ENCODE measurements around the gene GSE1. TPM values are rescaled to one million over a fixed set of nuclear protein-coding genes. Genes with fewer than 3 reads are reported as not detected.

GSE1 gene
- total and polyA plus RNA-seq, 9 of the 15 experiments (the other 6 are each of a cell fraction or from before 2014, with no cell fraction given): 12.2 to 244 (median 57.9) TPM

DNA sequence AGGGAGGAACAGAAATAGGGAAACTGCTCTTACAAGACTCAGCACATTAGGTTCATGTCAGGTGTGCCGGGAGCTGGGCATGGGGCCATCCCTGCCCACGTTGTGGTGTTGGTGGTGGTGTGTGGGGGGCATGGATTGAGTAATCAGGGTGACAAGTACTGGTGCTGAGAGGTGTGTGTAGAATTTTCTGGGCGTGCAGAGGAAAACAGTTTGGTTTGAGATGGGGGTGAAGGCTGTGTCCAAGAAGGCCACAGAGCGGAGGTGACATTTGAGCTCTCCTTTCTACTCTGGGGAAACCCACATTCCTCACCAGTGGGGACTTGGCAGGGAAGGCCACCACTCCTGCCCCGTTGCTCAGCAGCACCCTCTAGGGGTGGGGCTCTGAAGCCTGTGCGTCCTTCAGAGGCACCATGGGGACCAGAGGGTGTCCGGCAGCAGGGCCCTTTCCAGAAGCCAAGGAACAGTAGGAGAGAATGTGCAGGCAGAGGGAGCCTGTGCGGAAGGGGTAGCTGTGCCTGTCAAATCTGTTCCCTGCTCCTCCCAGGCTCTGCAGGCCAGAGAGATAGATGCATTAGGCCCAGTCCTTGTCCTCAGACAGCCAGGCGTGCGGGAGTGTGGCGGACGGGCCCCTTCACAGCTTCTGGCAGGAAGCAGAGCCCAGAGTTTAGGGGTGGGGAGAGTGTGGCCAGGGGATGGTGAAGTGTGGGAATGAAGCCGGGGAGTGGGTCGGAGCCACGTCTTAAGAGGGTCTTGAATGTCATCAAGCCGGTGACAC, 48.7 kb upstream of the GSE1 start (continued):
- TF ChIP-seq, protein P1, sequence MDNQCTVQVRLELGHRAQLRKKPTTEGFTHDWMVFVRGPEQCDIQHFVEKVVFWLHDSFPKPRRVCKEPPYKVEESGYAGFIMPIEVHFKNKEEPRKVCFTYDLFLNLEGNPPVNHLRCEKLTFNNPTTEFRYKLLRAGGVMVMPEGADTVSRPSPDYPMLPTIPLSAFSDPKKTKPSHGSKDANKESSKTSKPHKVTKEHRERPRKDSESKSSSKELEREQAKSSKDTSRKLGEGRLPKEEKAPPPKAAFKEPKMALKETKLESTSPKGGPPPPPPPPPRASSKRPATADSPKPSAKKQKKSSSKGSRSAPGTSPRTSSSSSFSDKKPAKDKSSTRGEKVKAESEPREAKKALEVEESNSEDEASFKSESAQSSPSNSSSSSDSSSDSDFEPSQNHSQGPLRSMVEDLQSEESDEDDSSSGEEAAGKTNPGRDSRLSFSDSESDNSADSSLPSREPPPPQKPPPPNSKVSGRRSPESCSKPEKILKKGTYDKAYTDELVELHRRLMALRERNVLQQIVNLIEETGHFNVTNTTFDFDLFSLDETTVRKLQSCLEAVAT (IDR thresholded peaks at IDR 0.05): 0 out of 4 replicates have a peak, but pooled peaks of 1 of the 2 experiments have one; percentile 46
- 0 out of 2 replicates have a peak, but pooled peaks have one; percentile 51 for TF ChIP-seq ZBTB17 (CRISPR knock-in tag; IDR thresholded peaks at IDR 0.05)
- no peak; the same call in 1 of the 2 replicates for TF ChIP-seq TEAD4 (IDR thresholded peaks at IDR 0.05; ENCODE audit: low read length)
- TF ChIP-seq TEAD4 (CRISPR knock-in tag; IDR thresholded peaks at IDR 0.05; ENCODE audit: borderline replicate concordance): 0 out of 2 replicates have a peak, but pooled peaks have one; percentile 41
- TF ChIP-seq PTBP1 (IDR thresholded peaks at IDR 0.05; ENCODE audit: low read depth, low read length): 0 out of 2 replicates have a peak, but pooled peaks have one; percentile 26
- TF ChIP-seq CEBPB (tag; IDR thresholded peaks at IDR 0.05): peak; percentile 30; the same call in 1 of the 2 replicates
- TF ChIP-seq ZMIZ1 (IDR thresholded peaks at IDR 0.05; ENCODE audit: low read depth in 2 of 2, low read length in 2 of 2): 0 out of 4 replicates have a peak, but pooled peaks of 1 of the 2 experiments have one; percentile 47
- TF ChIP-seq RBFOX2 (IDR thresholded peaks at IDR 0.05; ENCODE audit: low read depth, low read length): peak; percentile 38; the same call in 1 of the 2 replicates
- 0 out of 2 replicates have a peak, but pooled peaks have one; percentile 30 for TF ChIP-seq ZNF740 (CRISPR knock-in tag; IDR thresholded peaks at IDR 0.05)
- TF ChIP-seq ZNF740 (tag; IDR thresholded peaks at IDR 0.05): no peak
- TF ChIP-seq ZZZ3 (IDR thresholded peaks at IDR 0.05): no peak
- TF ChIP-seq ETV1 (tag; conservative IDR thresholded peaks at IDR 0.05; ENCODE audit: low read depth): peak; percentile 49; the same call in 1 of the 2 replicates
- TF ChIP-seq POLR2A (conservative IDR thresholded peaks at IDR 0.05): 0 out of 2 replicates have a peak, but pooled peaks have one; percentile 6
- 0 out of 2 replicates have a peak, but pooled peaks have one; percentile 32 for TF ChIP-seq KLF13 (tag; IDR thresholded peaks at IDR 0.05; ENCODE audit: borderline replicate concordance, low read depth)
- peak; percentile 27; the same call in 1 of the 2 replicates for TF ChIP-seq HDGF (IDR thresholded peaks at IDR 0.05)
- peak; percentile 32 to 87; a peak in 2 of 4 replicates for TF ChIP-seq RCOR1 (IDR thresholded peaks at IDR 0.05; ENCODE audit: borderline replicate concordance in 1 of 2, low read depth in 2 of 2, low read length in 2 of 2)
